WTC11 (cell line): ENCODE data around the gene MLH3. TPM values are rescaled to one million over a fixed set of nuclear protein-coding genes. Genes with fewer than 3 reads are reported as not detected.

ENCODE experiments used
- ATAC-seq: fragments of 200-7000 bp; cut with Tn5 transposase; 2 replicates; pipeline ENCODE4 v1.10.0; 2021; ENCODE audit warnings: mild to moderate bottlenecking, moderate library complexity
- CTCF ChIA-PET: fragments of 300-600 bp; sonication (Branson Sonifier 250); formaldehyde crosslinking; loops from one replicate; lab custom pipeline; 2021; ENCODE audit warnings: antibody characterized with exemption; lab: Charles Lee
- POLR2A ChIA-PET: fragments of 350-600 bp; sonication (Branson Sonifier 250); formaldehyde crosslinking; loops from one replicate; lab custom pipeline; 2021; ENCODE audit warnings: antibody characterized with exemption; lab: Charles Lee
- DNase-seq: peaks from one replicate; pipeline ENCODE4 v3.0.0; 2021; ENCODE audit warnings: low spot score
- H3K27ac Mint-ChIP-seq: 2 replicates; pipeline ENCODE4 v1.8.0; 2021; ENCODE audit warnings: mixed read lengths
- H3K27me3 Mint-ChIP-seq: 2 replicates; pipeline ENCODE4 v1.8.0; 2021; ENCODE audit warnings: low read depth, mild to moderate bottlenecking, moderate library complexity, mixed read lengths
- H3K36me3 Mint-ChIP-seq: 2 replicates; pipeline ENCODE4 v1.8.0; 2021; ENCODE audit warnings: mixed read lengths
- H3K4me1 Mint-ChIP-seq: 2 replicates; pipeline ENCODE4 v1.8.0; 2022; ENCODE audit warnings: mixed read lengths
- H3K4me3 Mint-ChIP-seq: 2 replicates; pipeline ENCODE4 v1.8.0; 2021; ENCODE audit warnings: mild to moderate bottlenecking, moderate library complexity, mixed read lengths
- H3K9me3 Mint-ChIP-seq: 2 replicates; pipeline ENCODE4 v1.8.0; 2021; ENCODE audit warnings: mixed read lengths
- CREB1 ChIP-seq: sonication (generic); formaldehyde crosslinking; IDR thresholded peaks from 2 replicates; pipeline ENCODE4 v1.8.0; 2023; ENCODE audit warnings: mild to moderate bottlenecking, missing genetic modification reagents
- E2F1 ChIP-seq: sonication (generic); formaldehyde crosslinking; IDR thresholded peaks from 2 replicates; pipeline ENCODE4 v1.8.0; 2022; ENCODE audit warnings: mild to moderate bottlenecking, missing genetic modification reagents
- ELF4 ChIP-seq: sonication (generic); formaldehyde crosslinking; IDR thresholded peaks from 2 replicates; pipeline ENCODE4 v1.8.1; 2022; ENCODE audit warnings: low read depth, mild to moderate bottlenecking, moderate library complexity, missing genetic modification reagents
- HMGXB4 ChIP-seq: sonication (generic); formaldehyde crosslinking; IDR thresholded peaks from 2 replicates; pipeline ENCODE4 v1.8.1; 2023; ENCODE audit warnings: mild to moderate bottlenecking, moderate library complexity, missing genetic modification reagents
- JAZF1 ChIP-seq: fragments of 250-450 bp; sonication (Bioruptor Pico); IDR thresholded peaks from 2 replicates; pipeline ENCODE4 v1.9.0; 2021; ENCODE audit warnings: moderate library complexity, mild to moderate bottlenecking, inconsistent platforms
- MLX ChIP-seq: sonication (generic); formaldehyde crosslinking; IDR thresholded peaks from 2 replicates; pipeline ENCODE4 v1.8.1; 2023; ENCODE audit warnings: mild to moderate bottlenecking, missing genetic modification reagents, moderate library complexity
- NFE2L1 ChIP-seq: sonication (generic); formaldehyde crosslinking; IDR thresholded peaks from 2 replicates; pipeline ENCODE4 v1.8.1; 2023; ENCODE audit warnings: missing genetic modification reagents
- NR3C1 ChIP-seq: sonication (generic); formaldehyde crosslinking; conservative IDR thresholded peaks from 2 replicates; pipeline ENCODE4 v1.8.1; 2023; ENCODE audit warnings: low read depth, mild to moderate bottlenecking, missing genetic modification reagents
- PRRX2 ChIP-seq: fragments of 250-450 bp; sonication (Bioruptor Pico); IDR thresholded peaks from 2 replicates; pipeline ENCODE4 v1.8.0; 2021; ENCODE audit warnings: mild to moderate bottlenecking
- SOX15 ChIP-seq: fragments of 250-450 bp; sonication (Bioruptor Pico); IDR thresholded peaks from 2 replicates; pipeline ENCODE4 v1.9.0; 2021; ENCODE audit warnings: mild to moderate bottlenecking
- SP1 ChIP-seq: sonication (generic); formaldehyde crosslinking; conservative IDR thresholded peaks from 2 replicates; pipeline ENCODE4 v1.8.1; 2022; ENCODE audit warnings: missing genetic modification reagents
- TP53 ChIP-seq: sonication (generic); formaldehyde crosslinking; IDR thresholded peaks from 2 replicates; pipeline ENCODE4 v1.8.1; 2023; ENCODE audit warnings: mild to moderate bottlenecking, missing genetic modification reagents
- USF2 ChIP-seq: sonication (generic); formaldehyde crosslinking; IDR thresholded peaks from 2 replicates; pipeline ENCODE4 v1.8.1; 2023; ENCODE audit warnings: mild to moderate bottlenecking, missing genetic modification reagents, moderate library complexity
- ZBTB21 ChIP-seq: sonication (generic); formaldehyde crosslinking; IDR thresholded peaks from 2 replicates; pipeline ENCODE4 v1.8.1; 2023; ENCODE audit warnings: mild to moderate bottlenecking, missing genetic modification reagents, borderline replicate concordance
- total RNA-seq: library from RNA; stranded (reverse); gene quantifications from 3 replicates; pipeline ENCODE4 v1.2.3, GENCODE V29; 2021
- TF ChIP-seq, protein P1 (sequence below): sonication (generic); formaldehyde crosslinking; IDR thresholded peaks from 2 replicates; pipeline ENCODE4 v1.8.1; 2022; ENCODE audit warnings: mild to moderate bottlenecking, missing genetic modification reagents, moderate library complexity, borderline replicate concordance
- TF ChIP-seq, protein P2 (sequence below): fragments of 200-600 bp; IDR thresholded peaks from 2 replicates; pipeline ENCODE4 v1.8.0; 2022; ENCODE audit warnings: antibody characterized with exemption
- TF ChIP-seq, protein P3 (sequence below): sonication (generic); formaldehyde crosslinking; IDR thresholded peaks from 2 replicates; pipeline ENCODE4 v1.8.0; 2022; ENCODE audit warnings: mild to moderate bottlenecking, missing genetic modification reagents
- TF ChIP-seq, protein P4 (sequence below): sonication (generic); formaldehyde crosslinking; IDR thresholded peaks from 2 replicates; pipeline ENCODE4 v1.8.1; 2023; ENCODE audit warnings: mild to moderate bottlenecking, missing genetic modification reagents, borderline replicate concordance
- TF ChIP-seq, protein P5 (sequence below): sonication (generic); formaldehyde crosslinking; IDR thresholded peaks from 2 replicates; pipeline ENCODE4 v1.8.0; 2022; ENCODE audit warnings: mild to moderate bottlenecking, missing genetic modification reagents

The MLH3 gene
- total RNA-seq, 1 experiment from 2014 or later: 16.7 TPM

GRCh38 chr14:75030147-75030546, 21.1 kb downstream of the MLH3 start (continued):
- no peak for TF ChIP-seq CREB1 (CRISPR knock-in tag)
- TF ChIP-seq NR3C1 (CRISPR knock-in tag): no peak
- TF ChIP-seq, protein P1, sequence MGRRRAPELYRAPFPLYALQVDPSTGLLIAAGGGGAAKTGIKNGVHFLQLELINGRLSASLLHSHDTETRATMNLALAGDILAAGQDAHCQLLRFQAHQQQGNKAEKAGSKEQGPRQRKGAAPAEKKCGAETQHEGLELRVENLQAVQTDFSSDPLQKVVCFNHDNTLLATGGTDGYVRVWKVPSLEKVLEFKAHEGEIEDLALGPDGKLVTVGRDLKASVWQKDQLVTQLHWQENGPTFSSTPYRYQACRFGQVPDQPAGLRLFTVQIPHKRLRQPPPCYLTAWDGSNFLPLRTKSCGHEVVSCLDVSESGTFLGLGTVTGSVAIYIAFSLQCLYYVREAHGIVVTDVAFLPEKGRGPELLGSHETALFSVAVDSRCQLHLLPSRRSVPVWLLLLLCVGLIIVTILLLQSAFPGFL: no peak
- no peak for TF ChIP-seq SOX15
- no peak for TF ChIP-seq SP1
- TF ChIP-seq HMGXB4 (CRISPR knock-in tag): no peak
- no peak for TF ChIP-seq E2F1 (CRISPR knock-in tag)
- TF ChIP-seq, protein P2, sequence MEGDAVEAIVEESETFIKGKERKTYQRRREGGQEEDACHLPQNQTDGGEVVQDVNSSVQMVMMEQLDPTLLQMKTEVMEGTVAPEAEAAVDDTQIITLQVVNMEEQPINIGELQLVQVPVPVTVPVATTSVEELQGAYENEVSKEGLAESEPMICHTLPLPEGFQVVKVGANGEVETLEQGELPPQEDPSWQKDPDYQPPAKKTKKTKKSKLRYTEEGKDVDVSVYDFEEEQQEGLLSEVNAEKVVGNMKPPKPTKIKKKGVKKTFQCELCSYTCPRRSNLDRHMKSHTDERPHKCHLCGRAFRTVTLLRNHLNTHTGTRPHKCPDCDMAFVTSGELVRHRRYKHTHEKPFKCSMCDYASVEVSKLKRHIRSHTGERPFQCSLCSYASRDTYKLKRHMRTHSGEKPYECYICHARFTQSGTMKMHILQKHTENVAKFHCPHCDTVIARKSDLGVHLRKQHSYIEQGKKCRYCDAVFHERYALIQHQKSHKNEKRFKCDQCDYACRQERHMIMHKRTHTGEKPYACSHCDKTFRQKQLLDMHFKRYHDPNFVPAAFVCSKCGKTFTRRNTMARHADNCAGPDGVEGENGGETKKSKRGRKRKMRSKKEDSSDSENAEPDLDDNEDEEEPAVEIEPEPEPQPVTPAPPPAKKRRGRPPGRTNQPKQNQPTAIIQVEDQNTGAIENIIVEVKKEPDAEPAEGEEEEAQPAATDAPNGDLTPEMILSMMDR: no peak
- TF ChIP-seq NFE2L1 (CRISPR knock-in tag): no peak
- TF ChIP-seq ZBTB21: no peak
- TF ChIP-seq, all 79 proteins: peak for 0

DNA sequence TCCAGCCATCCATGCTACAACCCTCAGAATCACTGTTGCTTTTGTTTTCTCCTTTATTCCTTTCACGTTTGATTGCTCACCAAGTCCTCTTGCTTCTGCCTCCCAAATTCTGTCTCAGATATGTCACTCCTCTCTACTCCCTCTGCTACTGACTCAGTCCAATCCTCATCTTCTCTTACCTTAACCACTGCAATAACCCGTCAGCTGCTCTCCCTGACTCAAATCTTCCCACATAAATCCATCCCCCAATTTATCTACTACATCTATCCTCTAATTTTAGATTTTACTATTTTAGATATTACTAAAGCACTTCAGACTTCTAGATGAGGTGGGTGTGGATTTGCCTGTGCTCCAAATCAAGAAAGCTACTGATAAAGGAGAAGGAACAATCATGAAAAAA, 25.4 kb downstream of the MLH3 start:
- no peaks in the 10 kb centered on the region for H3K27me3 Mint-ChIP-seq
- H3K36me3 Mint-ChIP-seq: peaks cover 21% of the 10 kb centered on the region
- ChIA-PET POLR2A (no interaction called here), CTCF (no interaction called here)
- H3K4me1 Mint-ChIP-seq: no peaks in the 10 kb centered on the region
- ATAC-seq (no peak), DNase-seq (no peak)
- no peaks in the 10 kb centered on the region for H3K9me3 Mint-ChIP-seq
- TF ChIP-seq, protein P3, sequence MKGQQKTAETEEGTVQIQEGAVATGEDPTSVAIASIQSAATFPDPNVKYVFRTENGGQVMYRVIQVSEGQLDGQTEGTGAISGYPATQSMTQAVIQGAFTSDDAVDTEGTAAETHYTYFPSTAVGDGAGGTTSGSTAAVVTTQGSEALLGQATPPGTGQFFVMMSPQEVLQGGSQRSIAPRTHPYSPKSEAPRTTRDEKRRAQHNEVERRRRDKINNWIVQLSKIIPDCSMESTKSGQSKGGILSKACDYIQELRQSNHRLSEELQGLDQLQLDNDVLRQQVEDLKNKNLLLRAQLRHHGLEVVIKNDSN: no peak
- TF ChIP-seq, protein P4, sequence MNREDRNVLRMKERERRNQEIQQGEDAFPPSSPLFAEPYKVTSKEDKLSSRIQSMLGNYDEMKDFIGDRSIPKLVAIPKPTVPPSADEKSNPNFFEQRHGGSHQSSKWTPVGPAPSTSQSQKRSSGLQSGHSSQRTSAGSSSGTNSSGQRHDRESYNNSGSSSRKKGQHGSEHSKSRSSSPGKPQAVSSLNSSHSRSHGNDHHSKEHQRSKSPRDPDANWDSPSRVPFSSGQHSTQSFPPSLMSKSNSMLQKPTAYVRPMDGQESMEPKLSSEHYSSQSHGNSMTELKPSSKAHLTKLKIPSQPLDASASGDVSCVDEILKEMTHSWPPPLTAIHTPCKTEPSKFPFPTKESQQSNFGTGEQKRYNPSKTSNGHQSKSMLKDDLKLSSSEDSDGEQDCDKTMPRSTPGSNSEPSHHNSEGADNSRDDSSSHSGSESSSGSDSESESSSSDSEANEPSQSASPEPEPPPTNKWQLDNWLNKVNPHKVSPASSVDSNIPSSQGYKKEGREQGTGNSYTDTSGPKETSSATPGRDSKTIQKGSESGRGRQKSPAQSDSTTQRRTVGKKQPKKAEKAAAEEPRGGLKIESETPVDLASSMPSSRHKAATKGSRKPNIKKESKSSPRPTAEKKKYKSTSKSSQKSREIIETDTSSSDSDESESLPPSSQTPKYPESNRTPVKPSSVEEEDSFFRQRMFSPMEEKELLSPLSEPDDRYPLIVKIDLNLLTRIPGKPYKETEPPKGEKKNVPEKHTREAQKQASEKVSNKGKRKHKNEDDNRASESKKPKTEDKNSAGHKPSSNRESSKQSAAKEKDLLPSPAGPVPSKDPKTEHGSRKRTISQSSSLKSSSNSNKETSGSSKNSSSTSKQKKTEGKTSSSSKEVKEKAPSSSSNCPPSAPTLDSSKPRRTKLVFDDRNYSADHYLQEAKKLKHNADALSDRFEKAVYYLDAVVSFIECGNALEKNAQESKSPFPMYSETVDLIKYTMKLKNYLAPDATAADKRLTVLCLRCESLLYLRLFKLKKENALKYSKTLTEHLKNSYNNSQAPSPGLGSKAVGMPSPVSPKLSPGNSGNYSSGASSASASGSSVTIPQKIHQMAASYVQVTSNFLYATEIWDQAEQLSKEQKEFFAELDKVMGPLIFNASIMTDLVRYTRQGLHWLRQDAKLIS (CRISPR knock-in tag): no peak
- TF ChIP-seq PRRX2 (CRISPR knock-in tag) (no peak), USF2 (CRISPR knock-in tag) (no peak), ELF4 (no peak), MLX (CRISPR knock-in tag) (no peak), JAZF1 (CRISPR knock-in tag) (no peak), TP53 (CRISPR knock-in tag) (no peak)
- TF ChIP-seq, protein P5, sequence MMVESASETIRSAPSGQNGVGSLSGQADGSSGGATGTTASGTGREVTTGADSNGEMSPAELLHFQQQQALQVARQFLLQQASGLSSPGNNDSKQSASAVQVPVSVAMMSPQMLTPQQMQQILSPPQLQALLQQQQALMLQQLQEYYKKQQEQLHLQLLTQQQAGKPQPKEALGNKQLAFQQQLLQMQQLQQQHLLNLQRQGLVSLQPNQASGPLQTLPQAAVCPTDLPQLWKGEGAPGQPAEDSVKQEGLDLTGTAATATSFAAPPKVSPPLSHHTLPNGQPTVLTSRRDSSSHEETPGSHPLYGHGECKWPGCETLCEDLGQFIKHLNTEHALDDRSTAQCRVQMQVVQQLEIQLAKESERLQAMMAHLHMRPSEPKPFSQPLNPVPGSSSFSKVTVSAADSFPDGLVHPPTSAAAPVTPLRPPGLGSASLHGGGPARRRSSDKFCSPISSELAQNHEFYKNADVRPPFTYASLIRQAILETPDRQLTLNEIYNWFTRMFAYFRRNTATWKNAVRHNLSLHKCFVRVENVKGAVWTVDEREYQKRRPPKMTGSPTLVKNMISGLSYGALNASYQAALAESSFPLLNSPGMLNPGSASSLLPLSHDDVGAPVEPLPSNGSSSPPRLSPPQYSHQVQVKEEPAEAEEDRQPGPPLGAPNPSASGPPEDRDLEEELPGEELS: no peak
- no peak overlapping the region for H3K27ac Mint-ChIP-seq
- no peak overlapping the region for H3K4me3 Mint-ChIP-seq
